ENCODE measurements around the gene PRKG1. TPM values are rescaled to one million over a fixed set of nuclear protein-coding genes. Genes with fewer than 3 reads are reported as not detected.

The PRKG1 gene
- polyA plus RNA-seq, 1 donor, result 38.2 TPM

- DNase-seq (ENCODE audit: low read depth), result no peak
These were observed 1239.1 kb downstream of the PRKG1 start for GRCh38 chr10:52313256-52313932.

GRCh38 chr10:52313933-52314821, 1239.9 kb downstream of the PRKG1 start, which contains the start of gene DKK1:
Gene DKK1, plus strand, starts transcription at chr10:52314281. Its CDS starts 154 bp downstream, at chr10:52314435.
- DNase-seq (ENCODE audit: low read depth), result no peak

- DNase-seq (ENCODE audit: low read depth), result no peak
These were observed 1240.7 kb downstream of the PRKG1 start for GRCh38 chr10:52314822-52315552.

- no peak for DNase-seq (ENCODE audit: low read depth)
These were observed 1241.7 kb downstream of the PRKG1 start for GRCh38 chr10:52316001-52316400.

GRCh38 chr10:52316500-52316899, 1242.2 kb downstream of the PRKG1 start:
- DNase-seq (ENCODE audit: low read depth), result no peak

- DNase-seq (ENCODE audit: low read depth), result no peak
These were observed 1243.9 kb downstream of the PRKG1 start for GRCh38 chr10:52318136-52318701.

- no peak for DNase-seq (ENCODE audit: low read depth)
These were observed 1244.7 kb downstream of the PRKG1 start for GRCh38 chr10:52318822-52319464.

GRCh38 chr10:52319926-52320325, 1245.6 kb downstream of the PRKG1 start:
- DNase-seq (ENCODE audit: low read depth), result no peak

- DNase-seq (ENCODE audit: low read depth), result no peak
These were observed 1248.0 kb downstream of the PRKG1 start for GRCh38 chr10:52322323-52322722.

GRCh38 chr10:52322936-52323335, 1248.6 kb downstream of the PRKG1 start:
- DNase-seq (ENCODE audit: low read depth), result no peak

- no peak for DNase-seq (ENCODE audit: low read depth)
These were observed 1252.1 kb downstream of the PRKG1 start for GRCh38 chr10:52326382-52326781.

- no peak for DNase-seq (ENCODE audit: low read depth)
These were observed 1257.5 kb downstream of the PRKG1 start for GRCh38 chr10:52331638-52332364.

- no peak for DNase-seq (ENCODE audit: low read depth)
These were observed 1258.5 kb downstream of the PRKG1 start for GRCh38 chr10:52332815-52333214.

GRCh38 chr10:52334595-52334994, 1260.3 kb downstream of the PRKG1 start:
- DNase-seq (ENCODE audit: low read depth), result no peak

- no peak for DNase-seq (ENCODE audit: low read depth)
These were observed 1261.4 kb downstream of the PRKG1 start for GRCh38 chr10:52335665-52336064.

- DNase-seq (ENCODE audit: low read depth), result no peak
These were observed 1262.9 kb downstream of the PRKG1 start for GRCh38 chr10:52337225-52337624.

GRCh38 chr10:52343439-52343838, 1269.2 kb downstream of the PRKG1 start:
- DNase-seq (ENCODE audit: low read depth), result no peak

- no peak for DNase-seq (ENCODE audit: low read depth)
These were observed 1272.4 kb downstream of the PRKG1 start for GRCh38 chr10:52346394-52347326.

GRCh38 chr10:52347327-52347667, 1273.0 kb downstream of the PRKG1 start:
- DNase-seq (ENCODE audit: low read depth), result no peak
